ENCODE measurements around the gene UBXN2A.
"Not testable (repeated sequence)": the region's sequence is repeated elsewhere in the genome, so short reads cannot be mapped to it uniquely, and the experiment has no call there.

Gene UBXN2A

GRCh38 chr2:24011250-24012104 is 71.2 kb downstream of the UBXN2A start:
- no peak for DNase-seq (ENCODE audit: low spot score)

DNA sequence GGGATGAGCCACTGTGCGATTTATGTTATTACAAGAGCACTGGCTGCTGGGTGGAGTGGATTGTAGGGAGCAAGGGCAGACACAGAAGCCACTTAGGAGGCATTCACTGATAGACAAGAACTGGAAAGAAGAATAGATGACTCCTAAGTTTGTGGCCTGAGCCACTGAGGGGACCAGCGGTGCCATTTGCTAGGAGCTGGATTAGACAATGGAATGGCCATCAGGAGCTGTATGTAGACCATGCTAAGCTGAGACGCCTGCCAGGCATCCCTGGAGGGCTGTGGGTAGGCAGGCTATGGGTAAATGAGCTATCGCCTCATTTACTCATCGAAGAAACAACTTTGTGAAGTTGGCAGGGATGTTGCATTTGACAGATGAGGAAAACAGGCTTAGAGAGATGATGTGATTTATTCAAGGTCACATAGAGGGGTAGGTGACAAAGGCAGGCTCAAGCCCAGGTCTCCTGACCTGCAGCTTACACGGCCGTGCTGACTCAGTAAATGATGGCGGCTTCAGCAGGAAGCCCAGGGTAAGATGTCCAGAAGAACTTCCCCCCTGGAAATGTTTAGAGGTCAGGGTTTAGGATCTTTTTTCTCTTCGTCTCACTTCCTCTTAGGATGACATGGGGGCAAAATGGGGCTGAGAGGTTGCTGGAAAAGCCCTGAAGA is 72.4 kb downstream of the UBXN2A start:
- no peak for DNase-seq (ENCODE audit: low spot score)

GRCh38 chr2:24014902-24015301 is 74.6 kb downstream of the UBXN2A start:
- DNase-seq (ENCODE audit: low spot score): not testable (repeated sequence)

DNA sequence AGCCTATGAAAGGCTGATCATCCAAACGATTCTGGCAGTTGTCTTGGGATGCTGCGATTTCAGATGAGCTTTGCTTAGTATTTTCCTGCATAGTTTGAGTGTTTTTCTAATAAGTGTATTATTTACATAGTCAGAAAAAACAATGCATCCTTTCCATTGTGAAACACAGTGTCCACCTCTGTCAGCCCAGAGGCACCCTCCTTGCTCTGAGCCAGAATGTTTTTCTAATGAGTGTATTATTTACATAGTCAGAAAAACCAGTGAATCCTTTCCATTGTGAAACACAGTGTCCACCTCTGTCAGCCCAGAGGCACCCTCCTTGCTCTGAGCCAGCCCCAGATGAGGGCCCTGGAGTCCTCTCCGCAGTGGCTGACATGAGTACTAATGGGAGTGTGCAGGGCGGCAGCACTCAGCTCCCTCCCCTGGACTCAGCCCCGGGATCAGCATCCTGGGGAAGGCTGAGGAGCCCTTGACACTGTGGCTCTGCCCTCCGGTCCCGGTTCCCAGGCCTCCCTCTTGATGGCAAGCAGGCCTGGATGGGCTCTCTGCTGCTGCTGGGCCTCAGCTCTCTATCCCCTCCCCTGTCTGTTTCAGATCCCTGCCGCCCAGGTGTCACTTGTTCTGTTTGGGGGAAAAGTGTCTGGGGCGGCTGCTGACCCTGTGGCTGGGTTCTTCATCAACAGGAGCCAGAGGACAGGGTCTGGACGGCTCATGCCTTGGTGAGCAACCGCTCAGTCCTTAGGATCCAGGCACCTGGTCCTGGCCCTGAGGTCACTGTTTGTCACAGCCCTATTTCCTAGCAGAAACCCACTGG is 75.5 kb downstream of the UBXN2A start:
- no peak for DNase-seq (ENCODE audit: low spot score)

GRCh38 chr2:24016376-24016761 is 76.1 kb downstream of the UBXN2A start:
- no peak for DNase-seq (ENCODE audit: low spot score)

DNA sequence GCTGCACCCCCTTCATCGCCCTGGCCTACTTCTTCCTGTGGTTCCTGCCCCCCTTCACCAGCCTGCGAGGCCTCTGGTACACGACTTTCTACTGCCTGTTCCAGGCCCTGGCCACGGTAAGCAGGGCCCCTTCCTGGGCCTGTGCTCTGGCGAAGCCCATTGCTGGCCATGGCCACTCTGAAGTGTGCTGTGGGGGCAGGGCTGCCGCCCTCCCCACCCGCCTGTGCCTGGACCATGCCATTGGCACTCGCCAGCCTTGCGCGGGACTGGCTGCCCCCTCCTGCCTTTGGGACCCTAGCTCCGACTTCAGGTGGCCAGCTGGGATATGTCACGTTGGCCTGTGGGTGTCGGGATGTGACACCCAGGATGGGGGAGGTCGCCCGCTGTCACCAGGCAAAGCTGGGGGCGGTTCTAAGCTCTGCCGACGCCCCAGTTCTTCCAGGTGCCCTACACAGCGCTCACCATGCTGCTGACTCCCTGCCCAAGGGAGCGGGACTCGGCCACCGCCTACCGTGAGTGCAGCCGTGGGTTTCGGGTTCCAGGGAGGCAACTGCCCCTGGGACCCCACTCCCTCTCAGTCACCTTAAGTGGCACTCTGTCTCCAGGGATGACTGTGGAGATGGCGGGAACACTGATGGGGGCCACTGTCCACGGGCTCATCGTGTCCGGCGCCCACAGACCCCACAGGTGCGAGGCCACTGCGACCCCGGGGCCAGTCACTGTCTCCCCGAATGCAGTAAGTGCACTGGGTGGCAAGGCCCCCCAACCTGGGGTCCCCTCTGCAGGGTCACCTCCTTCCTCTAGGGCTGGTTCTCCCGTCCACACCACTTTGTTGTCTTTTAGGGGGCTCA is 76.8 kb downstream of the UBXN2A start:
- no peak for DNase-seq (ENCODE audit: low spot score)

DNA sequence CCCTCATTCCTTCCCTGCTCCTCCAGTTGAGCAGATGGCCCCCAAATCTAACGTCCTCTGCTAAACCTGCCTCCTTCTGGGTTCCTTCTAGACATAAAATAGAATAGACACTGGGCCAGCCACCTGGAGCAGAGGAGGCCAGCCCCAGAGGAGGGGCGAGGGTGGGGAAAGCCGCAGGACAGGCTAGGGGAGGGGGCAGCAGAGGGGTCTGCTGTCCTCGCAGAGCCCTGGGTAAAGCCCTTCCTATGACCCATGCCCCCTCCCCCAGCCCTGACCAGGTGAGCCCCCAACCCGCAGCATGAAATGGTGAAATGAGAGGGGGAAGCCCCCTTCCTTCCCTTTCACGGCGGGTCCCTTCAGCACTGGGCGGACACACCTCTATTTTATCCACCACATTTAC is 77.4 kb downstream of the UBXN2A start:
- DNase-seq (ENCODE audit: low spot score): no peak

- DNase-seq (ENCODE audit: low spot score): no peak
These were observed 78.0 kb downstream of the UBXN2A start for GRCh38 chr2:24018241-24018640.

GRCh38 chr2:24019729-24020128 is 79.5 kb downstream of the UBXN2A start:
- DNase-seq (ENCODE audit: low spot score): no peak

- DNase-seq (ENCODE audit: low spot score): no peak
These were observed 80.0 kb downstream of the UBXN2A start for GRCh38 chr2:24020244-24020643.

- no peak for DNase-seq (ENCODE audit: low spot score)
These were observed 81.1 kb downstream of the UBXN2A start for GRCh38 chr2:24021122-24021998.

- DNase-seq (ENCODE audit: low spot score): no peak
These were observed 82.2 kb downstream of the UBXN2A start for GRCh38 chr2:24022324-24022974.

GRCh38 chr2:24022975-24023575 is 82.8 kb downstream of the UBXN2A start:
- no peak for DNase-seq (ENCODE audit: low spot score)

- no peak for DNase-seq (ENCODE audit: low spot score)
These were observed 83.8 kb downstream of the UBXN2A start for GRCh38 chr2:24024018-24024417.

- no peak for DNase-seq (ENCODE audit: low spot score)
These were observed 84.9 kb downstream of the UBXN2A start for GRCh38 chr2:24024996-24025663.

GRCh38 chr2:24026233-24026632 is 86.0 kb downstream of the UBXN2A start:
- no peak for DNase-seq (ENCODE audit: low spot score)

GRCh38 chr2:24038786-24039499 is 98.7 kb downstream of the UBXN2A start:
- DNase-seq (ENCODE audit: low spot score): no peak

GRCh38 chr2:24040511-24040910 is 100.2 kb downstream of the UBXN2A start:
- no peak for DNase-seq (ENCODE audit: low spot score)
